HG03064 (cell line): ENCODE measurements around the gene NPPB.

Source experiments
- ATAC-seq: cut with Tn5 transposase; IDR thresholded peaks from one replicate; pipeline ENCODE4 v1.9.1; 2021; ENCODE audit warnings: low read depth; ENCODE audit not compliant: unreplicated experiment

NPPB gene

GRCh38 chr1:11858968-11859871 lies 475 bp upstream of the NPPB start:
- ATAC-seq: no peak

GRCh38 chr1:11858158-11858557 lies 587 bp downstream of the NPPB start:
- ATAC-seq: no peak

- no peak for ATAC-seq
These were observed 1.4 kb downstream of the NPPB start for GRCh38 chr1:11857164-11857851.

- no peak for ATAC-seq
These were observed 2.0 kb downstream of the NPPB start for GRCh38 chr1:11856698-11857097.

GRCh38 chr1:11855430-11855829 lies 3.3 kb downstream of the NPPB start:
- ATAC-seq: no peak

GRCh38 chr1:11854519-11854918 lies 4.2 kb downstream of the NPPB start:
- ATAC-seq: no peak

GRCh38 chr1:11851180-11851579 lies 7.6 kb downstream of the NPPB start:
- no peak for ATAC-seq

- ATAC-seq: no peak
These were observed 8.6 kb downstream of the NPPB start for GRCh38 chr1:11850156-11850555.

GRCh38 chr1:11848373-11848700 lies 10.4 kb downstream of the NPPB start:
- ATAC-seq: no peak

- ATAC-seq: no peak
These were observed 10.9 kb downstream of the NPPB start, which contains the start of gene NPPA for GRCh38 chr1:11847667-11848372. TSS of gene NPPA (minus strand) at chr1:11847783. CDS start at chr1:11847684, 99 bp downstream.

- ATAC-seq: no peak
These were observed 13.0 kb downstream of the NPPB start for GRCh38 chr1:11845641-11846335.

- ATAC-seq: no peak
These were observed 16.3 kb downstream of the NPPB start for GRCh38 chr1:11842154-11843041.

GRCh38 chr1:11841245-11842153 lies 17.2 kb downstream of the NPPB start:
- ATAC-seq: no peak

- no peak for ATAC-seq
These were observed 18.7 kb downstream of the NPPB start for GRCh38 chr1:11839727-11840705.

GRCh38 chr1:11838349-11839272 lies 20.1 kb downstream of the NPPB start:
- ATAC-seq: no peak

GRCh38 chr1:11837767-11838348 lies 20.9 kb downstream of the NPPB start:
- ATAC-seq: no peak
